Loucy (cell line): ENCODE measurements around the gene GDF2.

Experiments
- EZH2phosphoT487 ChIP-seq: fragments of 200-600 bp; IDR thresholded peaks from 2 replicates; pipeline ENCODE4 v1.6.1; 2018; ENCODE audit warnings: antibody characterized with exemption, mild to moderate bottlenecking, moderate library complexity, borderline replicate concordance
- TF ChIP-seq, protein P1 (sequence below): fragments of 200-600 bp; sonication (generic); conservative IDR thresholded peaks from 2 replicates; pipeline ENCODE4 v1.5.1; 2014; ENCODE audit warnings: mild to moderate bottlenecking, antibody characterized with exemption, low read length

GRCh38 chr10:47294057-47294456 lies 28.2 kb upstream of the GDF2 start:
- TF ChIP-seq, protein P1, sequence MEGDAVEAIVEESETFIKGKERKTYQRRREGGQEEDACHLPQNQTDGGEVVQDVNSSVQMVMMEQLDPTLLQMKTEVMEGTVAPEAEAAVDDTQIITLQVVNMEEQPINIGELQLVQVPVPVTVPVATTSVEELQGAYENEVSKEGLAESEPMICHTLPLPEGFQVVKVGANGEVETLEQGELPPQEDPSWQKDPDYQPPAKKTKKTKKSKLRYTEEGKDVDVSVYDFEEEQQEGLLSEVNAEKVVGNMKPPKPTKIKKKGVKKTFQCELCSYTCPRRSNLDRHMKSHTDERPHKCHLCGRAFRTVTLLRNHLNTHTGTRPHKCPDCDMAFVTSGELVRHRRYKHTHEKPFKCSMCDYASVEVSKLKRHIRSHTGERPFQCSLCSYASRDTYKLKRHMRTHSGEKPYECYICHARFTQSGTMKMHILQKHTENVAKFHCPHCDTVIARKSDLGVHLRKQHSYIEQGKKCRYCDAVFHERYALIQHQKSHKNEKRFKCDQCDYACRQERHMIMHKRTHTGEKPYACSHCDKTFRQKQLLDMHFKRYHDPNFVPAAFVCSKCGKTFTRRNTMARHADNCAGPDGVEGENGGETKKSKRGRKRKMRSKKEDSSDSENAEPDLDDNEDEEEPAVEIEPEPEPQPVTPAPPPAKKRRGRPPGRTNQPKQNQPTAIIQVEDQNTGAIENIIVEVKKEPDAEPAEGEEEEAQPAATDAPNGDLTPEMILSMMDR: no peak
- TF ChIP-seq EZH2phosphoT487: no peak
